ENCODE results near the gene YTHDF2. TPM values are rescaled to one million over a fixed set of nuclear protein-coding genes. Genes with fewer than 3 reads are reported as not detected.

The YTHDF2 gene
- total and polyA plus RNA-seq, 2 donors (not counting 1 experiment from before 2014, with no cell fraction given) = 26.3 to 58.8 TPM

GRCh38 chr1:28776341-28776740, 39.6 kb downstream of the YTHDF2 start:
- CTCF ChIA-PET = interaction anchor here (0.7 to 5.5 kb wide), 5 partner anchors 9 to 426 kb away, joined by 3 to 42 read pairs (median 7); partner anchors contain the start of gene YTHDF2
- no peak overlapping the region for H3K27ac ChIP-seq (ENCODE audit: low read length in 2 of 2)
- H3K27me3 ChIP-seq (replicated peaks in 1 of 4; ENCODE audit: control extremely low read depth in 1 of 4, control insufficient read depth in 3 of 4, insufficient read depth in 4 of 4, low read length in 3 of 4) = no peaks in the 10 kb centered on the region
- WGBS (ENCODE audit: insufficient coverage) = 98% methylated on average over 16 of the region's 17 CpGs
- peaks cover 7 to 15% of the 10 kb centered on the region in 2 donors for H3K4me1 ChIP-seq (ENCODE audit: control insufficient read depth in 2 of 2, insufficient read depth in 2 of 2, low read length in 2 of 2)
- TF ChIP-seq EZH2 (IDR thresholded peaks at IDR 0.05; ENCODE audit: borderline replicate concordance, insufficient read depth, low read depth, low read length, poor library complexity, severe bottlenecking) = no peak
- TF ChIP-seq, protein P1, sequence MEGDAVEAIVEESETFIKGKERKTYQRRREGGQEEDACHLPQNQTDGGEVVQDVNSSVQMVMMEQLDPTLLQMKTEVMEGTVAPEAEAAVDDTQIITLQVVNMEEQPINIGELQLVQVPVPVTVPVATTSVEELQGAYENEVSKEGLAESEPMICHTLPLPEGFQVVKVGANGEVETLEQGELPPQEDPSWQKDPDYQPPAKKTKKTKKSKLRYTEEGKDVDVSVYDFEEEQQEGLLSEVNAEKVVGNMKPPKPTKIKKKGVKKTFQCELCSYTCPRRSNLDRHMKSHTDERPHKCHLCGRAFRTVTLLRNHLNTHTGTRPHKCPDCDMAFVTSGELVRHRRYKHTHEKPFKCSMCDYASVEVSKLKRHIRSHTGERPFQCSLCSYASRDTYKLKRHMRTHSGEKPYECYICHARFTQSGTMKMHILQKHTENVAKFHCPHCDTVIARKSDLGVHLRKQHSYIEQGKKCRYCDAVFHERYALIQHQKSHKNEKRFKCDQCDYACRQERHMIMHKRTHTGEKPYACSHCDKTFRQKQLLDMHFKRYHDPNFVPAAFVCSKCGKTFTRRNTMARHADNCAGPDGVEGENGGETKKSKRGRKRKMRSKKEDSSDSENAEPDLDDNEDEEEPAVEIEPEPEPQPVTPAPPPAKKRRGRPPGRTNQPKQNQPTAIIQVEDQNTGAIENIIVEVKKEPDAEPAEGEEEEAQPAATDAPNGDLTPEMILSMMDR (IDR thresholded peaks at IDR 0.05) = no peak
- no peak overlapping the region for H3K9ac ChIP-seq (ENCODE audit: low read length)
- intact Hi-C loops (cut with micrococcal nuclease) = no loop called here
- ATAC-seq (ENCODE audit: low read depth) (no peak), DNase-seq (no peak)
- no peaks in the 10 kb centered on the region for H3K9me3 ChIP-seq (ENCODE audit: control extremely low read depth in 1 of 3, control insufficient read depth in 2 of 3, insufficient read depth in 1 of 3, low read length in 2 of 3)
- POLR2A ChIA-PET = interaction anchor here (0.7 to 1.0 kb wide), 2 partner anchors 9 to 266 kb away, joined by 3 to 4 read pairs; no protein-coding TSS in a partner anchor
- Mint-ChIP-seq H3K27ac (no peak overlapping the region), H3K4me1 (peaks cover 11% of the 10 kb centered on the region), H3K9me3 (ENCODE audit: insufficient read depth) (no peaks in the 10 kb centered on the region), H3K27me3 (no peaks in the 10 kb centered on the region), H3K4me3 (peak overlapping the region; percentile 90)
- H2AFZ ChIP-seq (ENCODE audit: insufficient read depth, low read depth, low read length, poor library complexity, severe bottlenecking) = no peak overlapping the region
- no peak overlapping the region for H3K4me2 ChIP-seq (replicated peaks; ENCODE audit: low read depth, low read length, poor library complexity, severe bottlenecking)
- no peaks in the 10 kb centered on the region for H3K79me2 ChIP-seq (ENCODE audit: control insufficient read depth, insufficient read depth, low read length)
- H3K36me3 ChIP-seq (replicated peaks in 1 of 2; ENCODE audit: control extremely low read depth in 1 of 2, control insufficient read depth in 1 of 2, extremely low read depth in 1 of 2, insufficient read depth in 2 of 2, low read length in 1 of 2) = peaks cover 0 to 1% of the 10 kb centered on the region in 2 experiments
- no peaks in the 10 kb centered on the region for H4K20me1 ChIP-seq (ENCODE audit: control insufficient read depth, insufficient read depth, low read length, poor library complexity, severe bottlenecking)
- H3K4me3 ChIP-seq (ENCODE audit: control extremely low read depth in 1 of 5, extremely low read depth in 1 of 5, insufficient read depth in 1 of 5, low read depth in 2 of 5, low read length in 4 of 5) = no peak overlapping the region

DNA sequence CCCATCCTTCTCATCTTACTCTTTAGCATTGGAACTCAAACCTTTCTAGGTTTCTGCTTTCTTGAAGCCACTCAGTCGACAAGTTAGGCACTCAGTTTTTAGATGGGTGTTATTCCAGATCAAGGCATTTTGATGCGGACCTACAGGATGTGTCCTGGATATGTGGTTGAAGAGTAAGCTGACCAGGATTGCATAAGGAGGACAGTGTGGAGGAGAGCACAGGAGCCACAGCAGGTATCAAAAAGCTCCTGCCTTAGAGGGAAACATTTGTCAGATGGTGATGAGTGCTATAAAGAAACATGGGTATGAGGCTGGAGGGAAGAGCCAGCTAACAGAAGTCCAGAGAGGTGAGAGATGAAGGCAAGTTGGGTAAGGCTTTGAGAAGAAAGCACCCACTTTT, 41.3 kb downstream of the YTHDF2 start:
- Histone ChIP-seq H3K4me1 (ENCODE audit: control insufficient read depth in 2 of 2, insufficient read depth in 2 of 2, low read length in 2 of 2) (peaks cover 7 to 15% of the 10 kb centered on the region in 2 donors), H3K4me3 (ENCODE audit: control extremely low read depth in 1 of 5, extremely low read depth in 1 of 5, insufficient read depth in 1 of 5, low read depth in 2 of 5, low read length in 4 of 5) (no peak overlapping the region), H3K79me2 (ENCODE audit: control insufficient read depth, insufficient read depth, low read length) (no peaks in the 10 kb centered on the region), H3K9me3 (ENCODE audit: control extremely low read depth in 1 of 3, control insufficient read depth in 2 of 3, insufficient read depth in 1 of 3, low read length in 2 of 3) (no peaks in the 10 kb centered on the region), H4K20me1 (ENCODE audit: control insufficient read depth, insufficient read depth, low read length, poor library complexity, severe bottlenecking) (no peaks in the 10 kb centered on the region), H3K27ac (ENCODE audit: low read length in 2 of 2) (no peak overlapping the region), H3K36me3 (replicated peaks in 1 of 2; ENCODE audit: control extremely low read depth in 1 of 2, control insufficient read depth in 1 of 2, extremely low read depth in 1 of 2, insufficient read depth in 2 of 2, low read length in 1 of 2) (no peaks in the 10 kb centered on the region), H3K27me3 (replicated peaks in 1 of 4; ENCODE audit: control extremely low read depth in 1 of 4, control insufficient read depth in 3 of 4, insufficient read depth in 4 of 4, low read length in 3 of 4) (no peaks in the 10 kb centered on the region), H2AFZ (ENCODE audit: insufficient read depth, low read depth, low read length, poor library complexity, severe bottlenecking) (no peak overlapping the region), H3K4me2 (replicated peaks; ENCODE audit: low read depth, low read length, poor library complexity, severe bottlenecking) (no peak overlapping the region), H3K9ac (ENCODE audit: low read length) (no peak overlapping the region)
- Mint-ChIP-seq H3K4me1 (peaks cover 11% of the 10 kb centered on the region), H3K9me3 (ENCODE audit: insufficient read depth) (no peaks in the 10 kb centered on the region), H3K27me3 (no peaks in the 10 kb centered on the region), H3K27ac (no peak overlapping the region), H3K4me3 (no peak overlapping the region)
- intact Hi-C loops (cut with micrococcal nuclease) = no loop called here
- CTCF ChIA-PET = interaction anchor here (1.2 kb wide), 1 partner anchor 99 kb away, joined by 4 read pairs; no protein-coding TSS in a partner anchor
- POLR2A ChIA-PET = no interaction called here
- no peak for DNase-seq
- no peak for ATAC-seq (ENCODE audit: low read depth)
- TF ChIP-seq EZH2 (IDR thresholded peaks at IDR 0.05; ENCODE audit: borderline replicate concordance, insufficient read depth, low read depth, low read length, poor library complexity, severe bottlenecking) = no peak
- TF ChIP-seq, protein P1 (IDR thresholded peaks at IDR 0.05) = no peak
- WGBS (ENCODE audit: insufficient coverage) = 92% methylated on average over 2 of the region's 2 CpGs

Measured in B cell (primary cell).